CD4-positive, alpha-beta T cell treated with Interferon gamma for 1 hour (primary cell): Measurements from ENCODE around the gene VWF.

Experiments used
- DNase-seq: peaks from one replicate; pipeline ENCODE4 v3.0.0-alpha.2; 2020

VWF gene

GRCh38 chr12:5905757-5906156, 218.7 kb downstream of the VWF start:
- no peak for DNase-seq

GRCh38 chr12:5904969-5905368, 219.5 kb downstream of the VWF start:
- DNase-seq, result no peak

- no peak for DNase-seq
These were observed 220.0 kb downstream of the VWF start for GRCh38 chr12:5904441-5904840.

DNA sequence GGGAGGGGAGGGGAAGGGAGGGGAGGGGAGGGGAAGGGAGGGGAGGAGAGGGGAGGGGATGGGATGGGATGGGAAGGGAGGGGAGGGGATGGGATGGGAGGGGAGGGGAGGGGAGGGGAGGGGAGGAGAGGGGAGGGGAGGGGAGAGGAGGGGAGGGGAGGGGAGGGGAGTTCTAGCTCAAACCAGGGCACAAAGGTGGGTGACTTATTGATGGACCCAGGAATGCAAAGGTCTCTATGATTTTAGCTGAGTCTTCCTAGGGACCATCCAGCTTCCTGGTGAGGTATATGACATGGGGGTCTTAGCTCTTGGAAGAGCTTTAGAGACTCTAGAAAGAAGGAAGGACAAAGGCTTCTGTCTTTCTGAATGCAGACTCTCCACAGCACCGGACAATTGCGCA, 221.7 kb downstream of the VWF start:
- no peak for DNase-seq

GRCh38 chr12:5901416-5901815, 223.1 kb downstream of the VWF start:
- no peak for DNase-seq

DNA sequence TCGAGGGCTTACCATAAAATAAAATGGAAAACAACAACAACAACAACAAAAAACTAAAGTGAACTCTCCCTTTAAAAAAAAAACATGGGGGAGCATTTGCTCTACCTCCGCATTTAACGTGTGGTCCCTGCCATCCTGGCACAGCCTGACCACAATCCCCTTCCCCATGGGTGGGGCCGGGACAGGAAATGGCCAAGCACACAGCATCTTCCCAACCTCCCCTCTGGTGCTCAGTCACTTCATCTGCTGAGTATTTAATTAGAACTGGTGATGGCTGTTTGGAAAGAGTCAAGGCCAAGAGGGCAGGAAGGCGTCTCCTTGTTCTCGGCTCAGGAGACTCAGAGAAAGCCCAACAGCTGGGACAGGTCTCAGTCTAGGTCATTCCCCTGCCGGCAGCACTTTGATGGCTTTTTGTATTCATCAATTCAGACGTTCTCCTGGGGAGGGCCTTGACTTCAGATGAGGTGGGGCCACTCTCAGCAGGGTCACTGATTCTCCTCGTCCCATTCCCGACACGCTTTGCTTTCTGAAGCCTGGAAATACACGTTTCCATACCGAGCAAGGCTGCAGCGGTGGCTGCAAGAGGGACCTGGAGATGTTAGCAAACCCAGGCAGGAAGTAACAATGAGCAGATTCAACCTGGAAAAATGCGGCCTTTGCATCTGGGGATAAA, 223.8 kb downstream of the VWF start:
- no peak for DNase-seq

DNA sequence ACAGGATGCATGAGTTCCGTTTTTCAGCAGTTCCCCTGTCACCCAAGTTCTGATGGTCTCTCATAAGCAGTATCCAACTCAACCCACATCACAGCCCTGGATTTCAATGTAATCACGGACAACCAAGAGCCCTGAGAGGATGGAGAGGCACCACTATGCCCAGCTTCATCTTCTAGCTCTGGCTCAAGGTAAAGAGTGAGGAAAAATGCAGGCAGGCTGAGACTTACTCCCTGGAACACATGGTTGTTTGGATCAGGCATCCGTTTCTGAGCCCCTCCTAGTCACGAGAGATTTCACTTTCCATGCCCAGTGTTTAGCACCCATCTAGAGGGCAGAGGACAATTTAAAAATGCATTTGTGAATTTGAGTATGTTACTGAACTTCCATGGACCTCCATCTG, 224.4 kb downstream of the VWF start:
- DNase-seq, result no peak

DNA sequence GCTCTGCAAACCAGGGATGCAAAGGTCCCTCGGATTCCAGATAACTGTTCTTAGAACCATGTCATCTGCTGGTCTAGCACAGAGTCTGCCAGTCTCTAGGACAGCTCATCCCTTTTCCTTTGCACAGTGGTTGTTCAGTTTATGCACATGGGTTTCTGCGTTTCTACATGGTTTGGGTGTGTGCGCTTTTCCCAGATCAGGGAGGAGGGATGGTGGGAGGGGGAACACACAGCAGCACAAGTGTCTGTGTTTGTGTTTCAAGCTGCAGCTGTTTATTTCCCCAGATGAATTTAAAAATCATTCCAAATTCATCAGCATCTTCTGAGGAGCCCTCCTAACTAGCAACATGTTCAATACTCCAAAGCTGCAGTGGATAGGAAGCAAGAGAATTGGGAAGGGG, 224.8 kb downstream of the VWF start:
- DNase-seq, result no peak

DNA sequence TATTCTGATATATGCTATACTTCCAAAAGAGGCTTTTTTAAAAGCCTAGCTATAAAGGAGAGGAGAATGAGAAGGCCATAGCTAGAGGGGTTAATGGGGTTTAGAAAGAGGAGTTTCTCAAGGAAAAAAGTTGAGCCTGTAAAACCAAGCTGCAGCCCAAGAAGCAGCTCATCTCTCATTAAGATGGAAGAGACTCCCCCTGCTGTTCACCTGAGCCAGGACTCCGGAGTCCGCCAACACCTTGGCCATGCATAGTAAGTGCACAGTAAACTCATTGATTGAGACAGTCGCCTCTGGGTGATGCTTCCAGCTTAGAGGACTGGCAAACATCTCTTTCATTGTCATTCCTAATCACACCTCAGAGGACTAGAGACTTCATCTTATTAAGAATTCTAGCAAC, 225.6 kb downstream of the VWF start:
- no peak for DNase-seq
